H9 (cell line): Measurements from ENCODE around the gene CSN1S1. TPM values are rescaled to one million over a fixed set of nuclear protein-coding genes. Genes with fewer than 3 reads are reported as not detected.

Experiments used
- DNase-seq: peaks from one replicate; pipeline ENCODE4 v3.0.0-alpha.2; 2017
- H2AFZ ChIP-seq: one replicate; pipeline ENCODE4 v1.6.1; 2013; ENCODE audit warnings: mild to moderate bottlenecking, low read length, control low read depth, moderate library complexity
- H2AK5ac ChIP-seq: 2 replicates; pipeline ENCODE4 v1.6.1; 2013; ENCODE audit warnings: low read length, control low read depth, mixed read lengths; ENCODE audit not compliant: insufficient read length
- H2BK120ac ChIP-seq: one replicate; pipeline ENCODE4 v1.6.1; 2013; ENCODE audit warnings: low read depth, mild to moderate bottlenecking, low read length, control low read depth, inconsistent platforms; ENCODE audit not compliant: poor library complexity, severe bottlenecking
- H2BK12ac ChIP-seq: 2 replicates; pipeline ENCODE4 v1.6.1; 2013; ENCODE audit warnings: low read length, control low read depth, mixed read lengths, low read depth; ENCODE audit not compliant: insufficient read length
- H2BK15ac ChIP-seq: 2 replicates; pipeline ENCODE4 v1.6.1; 2013; ENCODE audit warnings: low read depth, low read length, control low read depth
- H2BK20ac ChIP-seq: one replicate; pipeline ENCODE4 v1.6.1; 2013; ENCODE audit warnings: low read depth, mild to moderate bottlenecking, low read length, control low read depth, inconsistent platforms; ENCODE audit not compliant: poor library complexity, severe bottlenecking
- H2BK5ac ChIP-seq: 2 replicates; pipeline ENCODE4 v1.6.1; 2013; ENCODE audit warnings: low read length, control low read depth, mixed read lengths; ENCODE audit not compliant: insufficient read length
- H3K14ac ChIP-seq: 2 replicates; pipeline ENCODE4 v1.6.1; 2013; ENCODE audit warnings: low read length, control low read depth; ENCODE audit not compliant: insufficient read depth
- H3K18ac ChIP-seq: 2 replicates; pipeline ENCODE4 v1.6.1; 2013; ENCODE audit warnings: low read depth, mild to moderate bottlenecking, mixed read lengths, low read length, control low read depth; ENCODE audit not compliant: insufficient read length
- H3K23ac ChIP-seq: 2 replicates; pipeline ENCODE4 v1.6.1; 2013; ENCODE audit warnings: low read length, control low read depth, mixed read lengths, low read depth; ENCODE audit not compliant: insufficient read length
- H3K23me2 ChIP-seq: 2 replicates; pipeline ENCODE4 v1.6.1; 2013; ENCODE audit warnings: low read depth, mild to moderate bottlenecking, mixed read lengths, low read length, control low read depth; ENCODE audit not compliant: insufficient read length, poor library complexity, severe bottlenecking
- H3K27ac ChIP-seq: 2 replicates; pipeline ENCODE4 v1.5.1; 2013; ENCODE audit warnings: low read length, control low read depth, mixed read lengths, low read depth; ENCODE audit not compliant: insufficient read length
- H3K27me3 ChIP-seq: 2 replicates; pipeline ENCODE4 v1.6.1; 2013; ENCODE audit warnings: low read length, control low read depth, inconsistent platforms; ENCODE audit not compliant: insufficient read depth
- H3K4ac ChIP-seq: 2 replicates; pipeline ENCODE4 v1.6.1; 2013; ENCODE audit warnings: low read depth, mild to moderate bottlenecking, control low read depth, inconsistent platforms, low read length, moderate library complexity
- H3K4me1 ChIP-seq: 2 replicates; pipeline ENCODE4 v1.6.1; 2013; ENCODE audit warnings: low read length, control low read depth, inconsistent platforms; ENCODE audit not compliant: insufficient read depth
- H3K4me2 ChIP-seq: 2 replicates; pipeline ENCODE4 v1.6.1; 2013; ENCODE audit warnings: low read length, control low read depth, mixed read lengths; ENCODE audit not compliant: insufficient read length, insufficient read depth
- H3K56ac ChIP-seq: 2 replicates; pipeline ENCODE4 v1.6.1; 2013; ENCODE audit warnings: low read depth, mild to moderate bottlenecking, mixed read lengths, low read length, control low read depth; ENCODE audit not compliant: insufficient read length
- H3K79me1 ChIP-seq: 2 replicates; pipeline ENCODE4 v1.6.1; 2013; ENCODE audit warnings: low read depth, mild to moderate bottlenecking, moderate library complexity, low read length, control low read depth, inconsistent platforms; ENCODE audit not compliant: insufficient read depth, poor library complexity, severe bottlenecking
- H3K79me2 ChIP-seq: 2 replicates; pipeline ENCODE4 v1.6.1; 2013; ENCODE audit warnings: low read length, control low read depth, inconsistent platforms; ENCODE audit not compliant: insufficient read depth
- H3K9ac ChIP-seq: 2 replicates; pipeline ENCODE4 v1.6.1; 2013; ENCODE audit warnings: low read length, control low read depth, mixed read lengths; ENCODE audit not compliant: insufficient read length; ENCODE audit errors: extremely low read depth
- H3K9me3 ChIP-seq: one replicate; pipeline ENCODE4 v1.6.1; 2013; ENCODE audit warnings: low read depth, low read length, inconsistent platforms; ENCODE audit not compliant: control insufficient read depth
- H3T11ph ChIP-seq: one replicate; pipeline ENCODE4 v1.6.1; 2013; ENCODE audit warnings: mild to moderate bottlenecking, low read length, control low read depth, inconsistent platforms
- H4K20me1 ChIP-seq: one replicate; pipeline ENCODE4 v1.6.1; 2013; ENCODE audit not compliant: control insufficient read depth, insufficient read length, insufficient read depth
- H4K5ac ChIP-seq: 2 replicates; pipeline ENCODE4 v1.6.1; 2013; ENCODE audit warnings: low read depth, mild to moderate bottlenecking, mixed read lengths, low read length, control low read depth; ENCODE audit not compliant: insufficient read length
- H4K8ac ChIP-seq: replicated peaks from 2 replicates; pipeline ENCODE4 v1.6.1; 2013; ENCODE audit warnings: low read length, control low read depth, mixed read lengths, low read depth; ENCODE audit not compliant: insufficient read length
- H4K91ac ChIP-seq: 2 replicates; pipeline ENCODE4 v1.6.1; 2013; ENCODE audit warnings: low read depth, mild to moderate bottlenecking, moderate library complexity, mixed read lengths, low read length, control low read depth; ENCODE audit not compliant: insufficient read length
- H3K27ac Mint-ChIP-seq, 3 experiments: 2 replicates in 2 of 3; 3 replicates in 1 of 3; pipeline ENCODE4 v1.8.0; 2020 to 2021; ENCODE audit warnings: mixed read lengths in 3 of 3, mild to moderate bottlenecking in 1 of 3, moderate library complexity in 1 of 3
- H3K27me3 Mint-ChIP-seq: 2 replicates; pipeline ENCODE4 v1.8.0; 2021; ENCODE audit warnings: low read depth, mild to moderate bottlenecking, moderate library complexity, mixed read lengths
- H3K36me3 Mint-ChIP-seq, 3 experiments: 2 replicates in 2 of 3; 3 replicates in 1 of 3; pipeline ENCODE4 v1.8.0; 2020 to 2021; ENCODE audit warnings: low read depth in 3 of 3, mixed read lengths in 3 of 3; ENCODE audit not compliant: insufficient read depth in 1 of 3
- H3K4me1 Mint-ChIP-seq, 2 experiments: 2 replicates each; pipeline ENCODE4 v1.8.0; 2020; ENCODE audit warnings: mixed read lengths in 2 of 2
- H3K4me3 Mint-ChIP-seq, 2 experiments: 2 replicates in 1 of 2; 3 replicates in 1 of 2; pipeline ENCODE4 v1.8.0; 2020 to 2021; ENCODE audit warnings: mild to moderate bottlenecking in 2 of 2, mixed read lengths in 2 of 2, moderate library complexity in 1 of 2
- H3K9me3 Mint-ChIP-seq, 2 experiments: 2 replicates in 1 of 2; 3 replicates in 1 of 2; pipeline ENCODE4 v1.8.0; 2020; ENCODE audit warnings: mild to moderate bottlenecking in 2 of 2, mixed read lengths in 2 of 2, moderate library complexity in 1 of 2
- CTCF ChIP-seq: fragments of 200-600 bp; sonication (generic); conservative IDR thresholded peaks from 3 replicates; pipeline ENCODE4 v1.8.0; 2021; ENCODE audit warnings: antibody characterized with exemption, mild to moderate bottlenecking
- WGBS: extraction: QIAGEN DNeasy Blood & Tissue Kit; methylation state at CpG from one replicate; pipeline ENCODE4 v1.1.7; 2013; ENCODE audit warnings: missing lambda C conversion rate, low lambda C conversion rate, mixed read lengths; ENCODE audit not compliant: insufficient read length; ENCODE audit errors: extremely low coverage; 5-methylcytosine and 5-hydroxymethylcytosine counted together
- total RNA-seq: library from RNA; stranded (reverse); gene quantifications from 2 replicates; pipeline ENCODE4 v1.2.1, GENCODE V29; 2021

CSN1S1 gene
- total RNA-seq, 1 experiment from 2014 or later, result not detected

GRCh38 chr4:69995526-69996016, 64.7 kb downstream of the CSN1S1 start, which contains the start of gene STATH:
TSS of gene STATH (plus strand) at chr4:69995966. CDS start at chr4:69998438, 2,472 bp downstream.
- WGBS, result no CpG with 5 or more reads among the region's 3 CpGs
- H3K79me1 ChIP-seq, result no peaks in the 10 kb centered on the region
- H3T11ph ChIP-seq, result no peak within 1 kb of the TSS
- H4K8ac ChIP-seq, result no peak within 1 kb of the TSS
- no peaks in the 10 kb centered on the region for H3K23me2 ChIP-seq
- no peaks in the 10 kb centered on the region for H4K20me1 ChIP-seq
- Mint-ChIP-seq H3K36me3 (no peaks in the 10 kb centered on the region), H3K27ac (peak within 1 kb of the TSS in 1 of 3 experiments; percentile 69; a peak in 1 of 7 replicates), H3K4me1 (peaks cover 0 to 4% of the 10 kb centered on the region in 2 experiments; a peak in 1 of 4 replicates), H3K27me3 (no peaks in the 10 kb centered on the region), H3K4me3 (no peak within 1 kb of the TSS), H3K9me3 (no peaks in the 10 kb centered on the region)
- no peak within 1 kb of the TSS for H3K14ac ChIP-seq
- H2BK5ac ChIP-seq, result no peak within 1 kb of the TSS
- H3K9me3 ChIP-seq, result no peaks in the 10 kb centered on the region
- H3K56ac ChIP-seq, result no peak within 1 kb of the TSS
- no peak within 1 kb of the TSS for H2BK15ac ChIP-seq
- no peak within 1 kb of the TSS for H4K91ac ChIP-seq
- H2BK20ac ChIP-seq, result no peak within 1 kb of the TSS
- H3K79me2 ChIP-seq, result no peaks in the 10 kb centered on the region
- no peak within 1 kb of the TSS for H2BK12ac ChIP-seq
- no peak within 1 kb of the TSS for H3K9ac ChIP-seq
- no peaks in the 10 kb centered on the region for H3K4me1 ChIP-seq
- no peak within 1 kb of the TSS for H2AFZ ChIP-seq
- no peak within 1 kb of the TSS for H3K4me2 ChIP-seq
- H3K23ac ChIP-seq, result no peak within 1 kb of the TSS
- H2BK120ac ChIP-seq, result no peak within 1 kb of the TSS
- no peak within 1 kb of the TSS for H3K18ac ChIP-seq
- no peak within 1 kb of the TSS for H4K5ac ChIP-seq
- no peak within 1 kb of the TSS for H2AK5ac ChIP-seq
- H3K27ac ChIP-seq, result no peak within 1 kb of the TSS
- no peak within 1 kb of the TSS for H3K4ac ChIP-seq
- TF ChIP-seq CTCF, result no peak
- H3K27me3 ChIP-seq, result no peaks in the 10 kb centered on the region
- DNase-seq, result no peak

Other genes starting within 250 kb of the CSN1S1 start
- not detected in 2 replicates for gene SULT1B1, start 170.4 kb upstream of the CSN1S1 start, total RNA-seq
- not detected in 2 replicates for gene SULT1E1, start 70.9 kb upstream of the CSN1S1 start, total RNA-seq
- not detected in 2 replicates for gene CSN2, start 34.7 kb downstream of the CSN1S1 start, total RNA-seq
- gene STATH, start 64.9 kb downstream of the CSN1S1 start, total RNA-seq, result not detected in 2 replicates
- not detected in 2 replicates for gene HTN3, start 97.4 kb downstream of the CSN1S1 start, total RNA-seq
- gene HTN1, start 119.4 kb downstream of the CSN1S1 start, total RNA-seq, result not detected in 2 replicates
- not detected in 2 replicates for gene PRR27, start 223.2 kb downstream of the CSN1S1 start, total RNA-seq